Panc1 (cell line): ENCODE data around the gene C1QTNF1. TPM values are rescaled to one million over a fixed set of nuclear protein-coding genes. Genes with fewer than 3 reads are reported as not detected.

Experiments used
- ATAC-seq: fragments of 200-7000 bp; cut with Tn5 transposase; 2 replicates; pipeline ENCODE4 v1.9.1; 2020; ENCODE audit warnings: mild to moderate bottlenecking, moderate library complexity
- BruUV-seq: library from RNA; stranded (reverse); fragments of 400-500 nt; replicated peaks from 2 replicates; lab custom pipeline; 2021; lab: Mats Ljungman, UMichigan
- CTCF ChIA-PET: fragments of 300-600 bp; sonication (Branson Sonifier 250); formaldehyde crosslinking; loops from one replicate; lab custom pipeline; 2022; ENCODE audit warnings: antibody characterized with exemption; lab: Charles Lee
- POLR2A ChIA-PET: fragments of 300-600 bp; sonication (Branson Sonifier 250); formaldehyde crosslinking; loops from one replicate; lab custom pipeline; 2022; ENCODE audit warnings: antibody characterized with exemption; lab: Charles Lee
- DNase-seq: peaks from one replicate; pipeline ENCODE4 v3.0.0-alpha.2; 2010; ENCODE audit warnings: low read depth, low spot score
- H3K27ac ChIP-seq: 2 replicates; pipeline ENCODE4 v1.5.1; 2011; ENCODE audit warnings: mild to moderate bottlenecking, low read length, inconsistent platforms
- H3K27me3 ChIP-seq: fragments of 200-500 bp; sonication (Bioruptor generic); 2 replicates; pipeline ENCODE4 v1.6.0; 2014; ENCODE audit warnings: low read length, inconsistent platforms; ENCODE audit not compliant: control insufficient read depth, insufficient read depth
- H3K36me3 ChIP-seq: fragments of 200-500 bp; sonication (Bioruptor generic); 2 replicates; pipeline ENCODE4 v1.5.1; 2014; ENCODE audit warnings: inconsistent platforms, mild to moderate bottlenecking, low read length, moderate library complexity; ENCODE audit not compliant: control insufficient read depth, insufficient read depth
- H3K4me1 ChIP-seq: 2 replicates; pipeline ENCODE4 v1.5.1; 2011; ENCODE audit warnings: inconsistent platforms, mild to moderate bottlenecking, low read length, moderate library complexity; ENCODE audit not compliant: control insufficient read depth, insufficient read depth
- H3K4me3 ChIP-seq, 2 experiments: 2 replicates each; pipeline ENCODE4 v1.5.1; 2011 to 2012; ENCODE audit warnings: low read depth in 2 of 2, low read length in 2 of 2, mild to moderate bottlenecking in 2 of 2, inconsistent platforms in 1 of 2, moderate library complexity in 1 of 2
- H3K9me3 ChIP-seq: fragments of 200-500 bp; sonication (Bioruptor generic); 2 replicates; pipeline ENCODE4 v1.5.1; 2014; ENCODE audit warnings: low read depth, mild to moderate bottlenecking, inconsistent platforms, low read length, moderate library complexity; ENCODE audit not compliant: control insufficient read depth, insufficient read depth
- CTCF ChIP-seq: fragments of 450-650 bp; IDR thresholded peaks from 2 replicates; pipeline ENCODE4 v1.5.1; 2017; ENCODE audit warnings: mild to moderate bottlenecking
- POLR2AphosphoS5 ChIP-seq: IDR thresholded peaks from 2 replicates; pipeline ENCODE4 v1.6.1; 2012; ENCODE audit warnings: mild to moderate bottlenecking, low read depth, low read length, moderate library complexity
- SIN3A ChIP-seq: IDR thresholded peaks from 2 replicates; pipeline ENCODE4 v1.6.1; 2012; ENCODE audit warnings: low read depth, mild to moderate bottlenecking, low read length, moderate library complexity, borderline replicate concordance; ENCODE audit not compliant: insufficient read depth
- TCF7L2 ChIP-seq: IDR thresholded peaks from 2 replicates; pipeline ENCODE4 v1.6.1; 2011; ENCODE audit warnings: mild to moderate bottlenecking, low read depth, low read length, inconsistent platforms
- in situ Hi-C: cut with HindIII; loops from 2 replicates; pipeline ENCODE4 v1.10.0; 2016; ENCODE audit warnings: low sequenced_read_pairs, low pct_unique_long_range_greater_than_20kb
- intact Hi-C: fragments of 100-400 bp; cut with micrococcal nuclease; formaldehyde crosslinking; loops from one replicate; pipeline ENCODE4 v1.10.0; 2022; ENCODE audit not compliant: unreplicated experiment
- total RNA-seq: library from RNA; stranded (reverse); gene quantifications from one replicate; pipeline ENCODE4 v1.2.1, GENCODE V29; 2021; ENCODE audit not compliant: unreplicated experiment
- TF ChIP-seq, protein P1 (sequence below), 2 experiments: IDR thresholded peaks; 2 replicates each; pipeline ENCODE4 v1.6.1; 2011 to 2012; ENCODE audit warnings: low read depth in 2 of 2, control low read depth in 1 of 2, low read length in 1 of 2, mild to moderate bottlenecking in 1 of 2, moderate library complexity in 1 of 2; ENCODE audit not compliant: insufficient read depth in 1 of 2

Gene C1QTNF1
- total RNA-seq, 1 experiment from 2014 or later: 1.5 TPM

GRCh38 chr17:79026376-79027273 is 2.7 kb downstream of the C1QTNF1 start:
- Histone ChIP-seq H3K9me3 (no peaks in the 10 kb centered on the region), H3K4me3 (no peak overlapping the region), H3K27ac (no peak overlapping the region), H3K36me3 (no peaks in the 10 kb centered on the region; the same call in 1 of the 2 replicates), H3K4me1 (peaks cover 21% of the 10 kb centered on the region), H3K27me3 (peaks cover 28% of the 10 kb centered on the region)
- POLR2A ChIA-PET: no interaction called here
- ATAC-seq: no peak
- DNase-seq: no peak
- intact Hi-C loops: no loop called here
- in situ Hi-C loops: no loop called here
- BruUV-seq: no TSS peak
- TF ChIP-seq CTCF (no peak), POLR2AphosphoS5 (no peak), SIN3A (no peak), TCF7L2 (no peak)
- TF ChIP-seq, protein P1, sequence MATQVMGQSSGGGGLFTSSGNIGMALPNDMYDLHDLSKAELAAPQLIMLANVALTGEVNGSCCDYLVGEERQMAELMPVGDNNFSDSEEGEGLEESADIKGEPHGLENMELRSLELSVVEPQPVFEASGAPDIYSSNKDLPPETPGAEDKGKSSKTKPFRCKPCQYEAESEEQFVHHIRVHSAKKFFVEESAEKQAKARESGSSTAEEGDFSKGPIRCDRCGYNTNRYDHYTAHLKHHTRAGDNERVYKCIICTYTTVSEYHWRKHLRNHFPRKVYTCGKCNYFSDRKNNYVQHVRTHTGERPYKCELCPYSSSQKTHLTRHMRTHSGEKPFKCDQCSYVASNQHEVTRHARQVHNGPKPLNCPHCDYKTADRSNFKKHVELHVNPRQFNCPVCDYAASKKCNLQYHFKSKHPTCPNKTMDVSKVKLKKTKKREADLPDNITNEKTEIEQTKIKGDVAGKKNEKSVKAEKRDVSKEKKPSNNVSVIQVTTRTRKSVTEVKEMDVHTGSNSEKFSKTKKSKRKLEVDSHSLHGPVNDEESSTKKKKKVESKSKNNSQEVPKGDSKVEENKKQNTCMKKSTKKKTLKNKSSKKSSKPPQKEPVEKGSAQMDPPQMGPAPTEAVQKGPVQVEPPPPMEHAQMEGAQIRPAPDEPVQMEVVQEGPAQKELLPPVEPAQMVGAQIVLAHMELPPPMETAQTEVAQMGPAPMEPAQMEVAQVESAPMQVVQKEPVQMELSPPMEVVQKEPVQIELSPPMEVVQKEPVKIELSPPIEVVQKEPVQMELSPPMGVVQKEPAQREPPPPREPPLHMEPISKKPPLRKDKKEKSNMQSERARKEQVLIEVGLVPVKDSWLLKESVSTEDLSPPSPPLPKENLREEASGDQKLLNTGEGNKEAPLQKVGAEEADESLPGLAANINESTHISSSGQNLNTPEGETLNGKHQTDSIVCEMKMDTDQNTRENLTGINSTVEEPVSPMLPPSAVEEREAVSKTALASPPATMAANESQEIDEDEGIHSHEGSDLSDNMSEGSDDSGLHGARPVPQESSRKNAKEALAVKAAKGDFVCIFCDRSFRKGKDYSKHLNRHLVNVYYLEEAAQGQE (IDR thresholded peaks at IDR 0.05; ENCODE audit: insufficient read depth in 1 of 2, low read depth in 2 of 2, low read length in 1 of 2): no peak
- CTCF ChIA-PET: interaction anchor here (0.6 to 1.1 kb wide), 3 partner anchors 19 to 362 kb away, joined by 4 to 12 read pairs (median 11); no protein-coding TSS in a partner anchor

GRCh38 chr17:79027274-79027924 is 3.4 kb downstream of the C1QTNF1 start:
- Histone ChIP-seq H3K36me3 (no peaks in the 10 kb centered on the region; the same call in 1 of the 2 replicates), H3K27ac (no peak overlapping the region), H3K4me3 (no peak overlapping the region), H3K4me1 (peaks cover 21% of the 10 kb centered on the region), H3K9me3 (no peaks in the 10 kb centered on the region), H3K27me3 (peaks cover 28% of the 10 kb centered on the region)
- POLR2A ChIA-PET: no interaction called here
- CTCF ChIA-PET: interaction anchor here (0.6 to 1.1 kb wide), 2 partner anchors 18 to 363 kb away, joined by 4 to 5 read pairs; no protein-coding TSS in a partner anchor
- DNase-seq (no peak), ATAC-seq (peak; percentile 19; the same call in 1 of the 2 replicates)
- intact Hi-C loops (no loop called here), in situ Hi-C loops (no loop called here)
- BruUV-seq: no TSS peak
- TF ChIP-seq, protein P1 (IDR thresholded peaks at IDR 0.05; ENCODE audit: insufficient read depth in 1 of 2, low read depth in 2 of 2, low read length in 1 of 2): no peak
- no peak for TF ChIP-seq TCF7L2
- no peak for TF ChIP-seq SIN3A
